Bronchial epithelial cell (primary cell): ENCODE results near the gene EML4. TPM values are rescaled to one million over a fixed set of nuclear protein-coding genes. Genes with fewer than 3 reads are reported as not detected.
A peak's percentile ranks its signal among the peaks of the same experiment; 100 is the strongest.
"Not testable (repeated sequence)": the region's sequence is repeated elsewhere in the genome, so short reads cannot be mapped to it uniquely, and the experiment has no call there.

Experiments
- DNase-seq: peaks from one replicate; pipeline ENCODE4 v3.0.0-alpha.2; 2010; ENCODE audit warnings: low read depth
- FAIRE-seq: peaks from 2 replicates; lab custom pipeline; 2011; peaks lifted over from hg19 to GRCh38; lab: Jason Lieb, UNC
- H3K27me3 ChIP-seq: 2 replicates; pipeline ENCODE4 v1.5.1; 2011; ENCODE audit warnings: low read length; ENCODE audit not compliant: control insufficient read depth, insufficient read depth
- H3K36me3 ChIP-seq: 2 replicates; pipeline ENCODE4 v1.5.1; 2011; ENCODE audit warnings: low read length; ENCODE audit not compliant: control insufficient read depth, insufficient read depth
- H3K4me3 ChIP-seq: 2 replicates; pipeline ENCODE4 v1.5.1; 2011; ENCODE audit warnings: mild to moderate bottlenecking, low read depth, low read length, control low read depth
- CTCF ChIP-seq: IDR thresholded peaks from 2 replicates; pipeline ENCODE4 v1.5.1; 2011; ENCODE audit warnings: mild to moderate bottlenecking, moderate library complexity, low read length, control low read depth, inconsistent platforms; ENCODE audit not compliant: insufficient read depth, severe bottlenecking
- total RNA-seq: library from RNA; depleted of rRNA; stranded (reverse); fragments of >200 nt; gene quantifications from 2 replicates; pipeline ENCODE4 v1.2.1, GENCODE V29; 2014

EML4 gene
- total RNA-seq, 1 donor from 2014 or later, result 26.3 TPM

GRCh38 chr2:42331569-42332284 lies 162.6 kb downstream of the EML4 start:
- no peak for TF ChIP-seq CTCF
- Histone ChIP-seq H3K4me3 (no peak overlapping the region), H3K27me3 (no peaks in the 10 kb centered on the region), H3K36me3 (peaks cover 4% of the 10 kb centered on the region)
- FAIRE-seq, result no peak
- peak; percentile 33 for DNase-seq

- DNase-seq, result no peak
- TF ChIP-seq CTCF, result no peak
- no peaks in the 10 kb centered on the region for H3K27me3 ChIP-seq
- H3K4me3 ChIP-seq, result no peak overlapping the region
- FAIRE-seq, result no peak
- H3K36me3 ChIP-seq, result peaks cover 4% of the 10 kb centered on the region
Observed at GRCh38 chr2:42332575-42332974, 163.4 kb downstream of the EML4 start.

GRCh38 chr2:42333579-42333978 lies 164.4 kb downstream of the EML4 start:
- Histone ChIP-seq H3K27me3 (no peaks in the 10 kb centered on the region), H3K36me3 (peaks cover 6% of the 10 kb centered on the region), H3K4me3 (no peak overlapping the region)
- no peak for FAIRE-seq
- no peak for TF ChIP-seq CTCF
- no peak for DNase-seq

GRCh38 chr2:42334220-42334619 lies 165.1 kb downstream of the EML4 start:
- H3K4me3 ChIP-seq, result no peak overlapping the region
- FAIRE-seq (no peak), DNase-seq (no peak)
- H3K36me3 ChIP-seq, result peaks cover 6% of the 10 kb centered on the region
- TF ChIP-seq CTCF, result no peak
- H3K27me3 ChIP-seq, result no peaks in the 10 kb centered on the region

GRCh38 chr2:42334865-42335264 lies 165.7 kb downstream of the EML4 start:
- DNase-seq, H3K27me3 ChIP-seq, H3K36me3 ChIP-seq, FAIRE-seq, H3K4me3 ChIP-seq: not testable (repeated sequence)

- no peak overlapping the region for H3K4me3 ChIP-seq
- no peaks in the 10 kb centered on the region for H3K27me3 ChIP-seq
- DNase-seq (no peak), FAIRE-seq (no peak)
- no peak for TF ChIP-seq CTCF
- peaks cover 6% of the 10 kb centered on the region for H3K36me3 ChIP-seq
Observed at GRCh38 chr2:42335514-42336104, 166.5 kb downstream of the EML4 start.
